AG09319 (cell line): ENCODE data around the gene ZNF362.

Experiments used
- DNase-seq: peaks from one replicate; pipeline ENCODE4 v3.0.0-alpha.2; 2010; ENCODE audit warnings: low read depth; ENCODE audit errors: extremely low read depth
- CTCF ChIP-seq: IDR thresholded peaks from 2 replicates; pipeline ENCODE4 v1.5.1; 2011; ENCODE audit warnings: low read depth, mild to moderate bottlenecking, inconsistent platforms, low read length, moderate library complexity

Gene ZNF362

DNA sequence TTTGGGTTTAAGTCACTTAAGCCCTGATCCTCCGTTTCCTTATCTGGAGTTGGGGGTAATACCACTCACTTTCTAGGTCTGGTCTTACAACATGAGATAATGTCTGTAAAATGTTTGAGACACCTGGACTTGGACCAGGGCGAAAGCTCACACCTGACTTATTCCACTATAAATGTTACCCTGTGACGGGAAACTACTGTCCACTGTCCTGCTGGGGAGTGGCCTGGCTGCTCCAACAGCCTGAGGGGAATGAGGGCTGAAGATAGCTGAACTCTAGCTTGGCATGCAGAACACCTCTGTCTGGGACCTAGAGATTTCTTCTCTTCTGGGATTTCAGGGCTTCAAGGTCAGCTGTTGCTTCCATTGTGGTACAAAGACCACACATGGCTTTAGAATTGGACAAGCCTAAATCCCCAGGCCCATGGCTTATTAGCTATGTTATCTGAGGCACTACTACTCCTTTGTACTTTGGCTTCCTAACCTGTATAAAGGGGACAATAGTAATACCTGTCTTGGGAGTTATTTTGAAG is 74.1 kb downstream of the ZNF362 start:
- TF ChIP-seq CTCF = no peak
- DNase-seq = no peak

DNA sequence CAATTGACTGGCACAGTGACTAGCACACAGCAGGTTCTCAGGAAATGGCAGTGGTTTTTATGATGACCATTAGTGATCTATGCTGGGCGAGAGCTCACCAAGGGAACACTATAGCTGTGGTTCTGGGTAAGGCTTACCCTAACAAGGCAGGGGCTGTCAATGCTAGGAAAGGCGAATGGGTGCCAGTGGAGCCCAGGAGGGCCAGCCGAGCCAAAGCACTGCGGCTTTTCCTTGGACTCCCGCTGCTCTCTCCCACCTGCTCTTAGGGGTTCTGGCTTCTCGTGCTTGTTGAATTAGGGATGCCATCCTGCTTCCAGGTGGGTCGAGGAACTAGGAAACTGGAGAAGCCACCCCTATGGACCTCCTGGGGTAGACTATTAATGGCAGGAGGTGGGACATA is 74.6 kb downstream of the ZNF362 start:
- DNase-seq = no peak
- no peak for TF ChIP-seq CTCF

DNA sequence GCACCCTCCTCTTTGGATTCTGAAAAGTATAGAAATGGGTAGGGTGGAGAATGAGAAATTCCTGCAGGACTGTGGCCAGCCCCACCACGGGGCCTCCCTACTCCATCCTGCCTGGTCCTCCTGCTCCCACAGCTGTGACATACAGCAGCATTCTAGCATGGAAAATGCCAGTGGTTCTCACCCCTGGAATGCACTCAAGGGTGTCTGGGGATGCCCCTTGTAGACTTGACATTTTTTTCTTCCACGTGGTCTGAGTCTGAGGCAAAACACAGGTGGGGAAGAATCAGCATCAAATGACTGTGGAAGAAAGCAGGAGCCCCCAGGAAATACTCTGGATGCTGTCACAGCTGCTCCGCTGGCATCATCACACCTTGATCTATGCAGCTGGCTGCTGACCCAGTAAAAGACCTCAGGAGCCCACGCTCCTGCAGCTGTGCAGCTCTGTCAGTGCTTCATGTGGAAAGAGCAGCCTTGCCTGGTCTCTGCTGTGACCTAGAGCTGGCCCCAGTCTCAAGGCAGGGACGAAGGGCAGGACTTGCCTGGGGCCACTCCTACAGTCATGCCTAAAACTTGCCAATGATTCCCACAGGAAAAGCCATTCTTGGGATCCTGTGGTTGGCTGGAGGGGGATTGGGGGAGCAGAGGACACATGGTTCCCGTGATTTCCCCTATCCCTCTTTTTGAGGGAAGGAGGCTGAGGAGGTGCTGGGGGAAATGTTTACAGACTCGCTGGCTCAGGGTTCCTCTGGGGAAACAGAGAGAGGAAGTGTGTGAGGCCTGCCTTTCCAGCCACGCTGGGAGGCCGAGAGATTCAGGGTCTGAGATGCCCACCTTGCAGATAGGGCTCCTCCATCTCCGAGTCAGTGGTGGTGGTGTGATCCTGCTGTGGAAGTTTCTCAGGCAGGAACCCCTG is 75.4 kb downstream of the ZNF362 start:
- DNase-seq = no peak
- no peak for TF ChIP-seq CTCF

GRCh38 chr1:33332357-33332789 is 76.1 kb downstream of the ZNF362 start:
- no peak for DNase-seq

DNA sequence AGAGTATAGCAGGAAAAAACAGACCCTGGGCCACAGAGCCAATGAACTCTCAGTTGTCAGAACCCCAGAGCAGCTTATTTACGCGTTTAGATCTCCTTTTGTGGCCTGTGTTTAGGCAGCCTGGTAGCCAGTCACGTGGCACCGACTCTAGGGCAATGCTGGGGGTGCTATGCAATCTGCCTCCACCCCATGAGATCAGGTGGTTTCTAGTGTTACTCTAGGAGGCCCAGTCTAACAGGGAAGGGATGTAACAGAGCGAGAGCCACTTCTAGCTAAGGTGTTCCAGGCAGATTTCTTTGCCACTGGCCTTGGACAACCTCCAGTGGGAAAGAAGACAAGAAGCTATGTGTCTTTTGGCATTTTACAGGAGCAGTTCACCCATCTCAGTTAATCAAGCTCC is 76.6 kb downstream of the ZNF362 start:
- no peak for DNase-seq
- no peak for TF ChIP-seq CTCF

More at GRCh38 chr1:33332357-33332789, 76.1 kb downstream of the ZNF362 start:
- TF ChIP-seq CTCF = no peak

DNA sequence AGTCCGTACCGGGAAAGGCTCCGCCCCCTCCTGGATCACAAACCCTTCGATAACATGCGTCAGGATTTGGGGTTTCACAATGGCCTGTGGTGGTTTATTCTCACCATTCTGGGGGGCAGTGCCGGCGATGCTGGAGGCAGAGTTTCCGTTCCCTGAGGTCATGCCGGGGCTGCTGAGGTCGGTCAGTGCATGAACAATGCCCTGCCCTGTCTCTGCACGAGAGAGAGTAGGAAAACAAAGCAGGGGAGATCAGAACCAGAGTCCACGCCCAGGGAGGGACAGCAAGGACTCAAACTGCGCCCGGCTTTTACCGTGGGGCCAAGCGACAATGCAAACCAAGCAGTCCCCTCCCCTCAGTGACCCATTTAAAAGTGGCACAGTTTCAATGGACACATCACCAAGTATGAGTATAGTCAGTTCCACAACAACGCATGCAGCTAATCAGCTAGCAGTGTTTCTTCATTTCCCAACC is 77.8 kb downstream of the ZNF362 start:
- no peak for TF ChIP-seq CTCF
- no peak for DNase-seq

GRCh38 chr1:33335020-33335419 is 78.7 kb downstream of the ZNF362 start:
- TF ChIP-seq CTCF = no peak
- no peak for DNase-seq
